Fibroblast of mammary gland (primary cell): ENCODE results near the gene PLET1.

ENCODE experiments used
- DNase-seq: peaks from one replicate; pipeline ENCODE4 v3.0.0-alpha.2; 2010; ENCODE audit warnings: low read depth
- H3K4me3 ChIP-seq: 2 replicates; pipeline ENCODE4 v1.5.1; 2011; ENCODE audit warnings: low read depth, mild to moderate bottlenecking, low read length, moderate library complexity; ENCODE audit not compliant: control insufficient read depth
- TF ChIP-seq, protein P1 (sequence below): conservative IDR thresholded peaks from 2 replicates; pipeline ENCODE4 v1.5.1; 2011; ENCODE audit warnings: low read depth, low read length, inconsistent platforms; ENCODE audit not compliant: control insufficient read depth, insufficient read depth

Gene PLET1

DNA sequence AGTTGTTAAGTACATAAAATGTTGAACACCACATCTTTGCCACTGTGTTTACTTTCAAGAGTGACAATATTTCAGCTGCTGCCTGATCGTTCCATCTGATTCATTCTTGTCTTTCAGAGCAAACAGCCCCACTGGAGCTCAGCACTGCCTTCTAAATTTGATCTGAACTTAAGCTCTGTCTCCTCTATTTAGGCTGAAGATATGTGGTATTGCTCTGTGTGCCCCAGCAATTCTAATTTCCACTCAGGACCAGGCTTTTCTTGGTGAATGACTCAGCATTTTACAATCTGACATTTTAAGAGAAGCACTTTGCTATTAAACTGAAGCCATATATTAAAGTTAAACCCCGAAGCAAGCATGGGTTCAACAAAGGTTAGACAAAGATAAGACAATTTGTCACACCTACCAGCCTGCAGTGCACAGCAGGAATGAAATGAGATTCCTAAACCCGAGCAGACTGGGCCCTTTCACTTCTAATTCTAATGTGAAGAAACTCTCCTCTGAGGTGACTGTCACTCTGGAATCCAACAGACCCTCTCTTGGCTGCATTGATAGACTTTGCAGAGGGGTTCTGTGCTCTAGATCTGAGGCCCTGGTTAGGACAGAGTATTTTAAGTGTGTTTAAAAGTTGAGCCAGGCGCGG lies 41.7 kb upstream of the PLET1 start:
- DNase-seq, result no peak
- TF ChIP-seq, protein P1, sequence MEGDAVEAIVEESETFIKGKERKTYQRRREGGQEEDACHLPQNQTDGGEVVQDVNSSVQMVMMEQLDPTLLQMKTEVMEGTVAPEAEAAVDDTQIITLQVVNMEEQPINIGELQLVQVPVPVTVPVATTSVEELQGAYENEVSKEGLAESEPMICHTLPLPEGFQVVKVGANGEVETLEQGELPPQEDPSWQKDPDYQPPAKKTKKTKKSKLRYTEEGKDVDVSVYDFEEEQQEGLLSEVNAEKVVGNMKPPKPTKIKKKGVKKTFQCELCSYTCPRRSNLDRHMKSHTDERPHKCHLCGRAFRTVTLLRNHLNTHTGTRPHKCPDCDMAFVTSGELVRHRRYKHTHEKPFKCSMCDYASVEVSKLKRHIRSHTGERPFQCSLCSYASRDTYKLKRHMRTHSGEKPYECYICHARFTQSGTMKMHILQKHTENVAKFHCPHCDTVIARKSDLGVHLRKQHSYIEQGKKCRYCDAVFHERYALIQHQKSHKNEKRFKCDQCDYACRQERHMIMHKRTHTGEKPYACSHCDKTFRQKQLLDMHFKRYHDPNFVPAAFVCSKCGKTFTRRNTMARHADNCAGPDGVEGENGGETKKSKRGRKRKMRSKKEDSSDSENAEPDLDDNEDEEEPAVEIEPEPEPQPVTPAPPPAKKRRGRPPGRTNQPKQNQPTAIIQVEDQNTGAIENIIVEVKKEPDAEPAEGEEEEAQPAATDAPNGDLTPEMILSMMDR, result no peak
- H3K4me3 ChIP-seq, result no peak overlapping the region

DNA sequence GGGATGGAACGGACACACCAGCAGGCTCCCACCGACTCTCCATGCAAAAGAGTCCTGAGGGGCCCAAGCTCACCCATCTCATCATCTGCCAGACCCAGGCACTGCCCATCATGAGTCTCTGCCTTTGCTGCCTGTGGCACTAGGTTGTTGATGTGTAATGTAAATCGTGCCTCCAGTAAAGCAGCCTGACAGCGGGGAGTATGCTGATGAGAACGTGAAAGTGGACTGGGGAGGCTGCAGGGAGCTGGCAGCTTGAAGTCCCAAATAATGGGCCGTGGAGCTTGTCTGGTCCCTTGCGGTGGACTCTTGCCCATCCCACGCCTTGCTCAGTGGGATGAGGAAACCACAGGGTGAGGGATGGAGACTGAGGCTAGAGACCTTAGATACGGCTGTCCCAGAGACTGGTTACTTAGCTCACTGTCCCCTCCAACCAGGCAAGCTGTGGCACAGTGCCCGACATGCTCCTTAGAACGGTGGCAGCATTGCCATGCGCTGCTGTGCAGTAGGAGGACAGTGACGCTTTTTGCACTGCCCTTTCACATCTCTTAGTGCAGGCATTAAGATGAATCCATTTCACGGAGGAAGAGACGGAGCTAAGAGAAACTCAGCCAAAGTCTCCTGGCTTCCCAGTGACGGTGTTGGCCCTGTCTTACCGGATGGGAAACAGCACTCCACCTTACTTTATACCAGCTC lies 39.6 kb upstream of the PLET1 start:
- TF ChIP-seq, protein P1, result no peak
- no peak overlapping the region for H3K4me3 ChIP-seq
- no peak for DNase-seq

DNA sequence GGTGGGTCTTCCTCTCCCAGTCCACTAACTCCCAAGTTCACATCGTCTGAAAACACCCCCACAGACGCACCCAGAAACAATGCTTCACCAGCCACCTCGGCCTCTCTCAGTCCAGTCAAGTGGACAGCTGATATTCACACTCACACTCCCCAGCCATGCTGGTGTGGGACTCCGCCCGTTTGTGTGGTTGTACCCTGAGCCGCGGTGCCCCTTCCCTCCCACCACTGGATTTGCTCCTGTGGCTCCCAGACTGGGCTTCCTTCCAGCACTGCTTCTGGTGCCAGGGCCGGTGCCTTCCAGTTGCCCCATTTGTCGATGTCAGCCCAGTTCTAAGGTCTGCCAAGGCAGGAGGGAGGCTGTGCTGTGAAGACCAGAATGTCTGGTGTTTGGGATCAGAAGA lies 37.9 kb upstream of the PLET1 start:
- TF ChIP-seq, protein P1, result no peak
- H3K4me3 ChIP-seq, result no peak overlapping the region
- DNase-seq, result no peak

DNA sequence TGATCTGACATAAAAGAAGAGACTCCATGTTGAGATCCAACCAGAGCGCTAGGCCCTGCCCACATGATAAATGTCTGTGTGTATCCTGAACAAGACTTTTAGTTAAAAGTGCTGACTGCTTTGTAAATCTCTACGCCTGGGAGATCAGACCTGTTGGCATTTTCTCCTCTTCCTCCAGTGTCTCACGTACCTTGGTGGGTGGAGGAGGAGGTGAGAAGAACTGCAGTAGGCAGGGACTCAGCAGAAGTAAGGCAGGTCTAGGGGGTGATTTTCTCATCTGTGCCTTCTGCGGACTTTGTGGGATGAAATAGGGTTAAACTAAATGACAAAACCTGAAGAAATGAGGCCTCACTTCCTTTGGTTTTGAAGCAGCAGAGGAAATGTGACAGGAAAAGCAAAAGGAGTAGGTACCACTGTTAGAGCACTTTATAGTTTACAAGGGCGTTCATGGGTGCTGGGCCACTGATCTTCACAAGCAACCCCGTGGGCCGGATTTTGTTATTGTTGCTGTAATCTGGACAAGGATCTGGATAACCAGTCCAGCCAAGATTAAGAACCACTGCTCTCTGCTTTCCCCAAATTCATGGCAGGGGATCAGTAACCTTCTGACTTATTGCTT lies 36.7 kb upstream of the PLET1 start:
- DNase-seq, result no peak
- H3K4me3 ChIP-seq, result no peak overlapping the region
- TF ChIP-seq, protein P1, result no peak

DNA sequence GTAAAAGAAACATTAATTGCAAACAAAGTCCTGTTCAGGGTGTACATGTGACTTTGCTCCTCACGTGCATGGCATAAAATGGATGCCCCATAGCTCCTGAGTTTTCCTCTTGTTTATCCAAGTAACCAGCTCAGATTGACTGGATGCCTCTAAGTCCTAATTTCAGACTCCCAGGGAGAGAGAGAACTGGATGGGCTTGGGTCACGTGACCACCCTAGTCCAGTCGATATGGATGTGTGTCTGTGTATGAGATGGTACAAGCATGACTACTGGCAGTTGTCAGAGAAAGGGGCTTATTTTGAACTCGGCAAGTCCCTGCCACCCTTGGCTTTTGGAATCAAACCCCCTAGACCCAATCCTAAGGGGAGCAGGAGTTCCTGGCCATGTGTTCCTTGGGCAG lies 35.4 kb upstream of the PLET1 start:
- DNase-seq, result no peak
- TF ChIP-seq, protein P1, result no peak
- H3K4me3 ChIP-seq, result no peak overlapping the region

DNA sequence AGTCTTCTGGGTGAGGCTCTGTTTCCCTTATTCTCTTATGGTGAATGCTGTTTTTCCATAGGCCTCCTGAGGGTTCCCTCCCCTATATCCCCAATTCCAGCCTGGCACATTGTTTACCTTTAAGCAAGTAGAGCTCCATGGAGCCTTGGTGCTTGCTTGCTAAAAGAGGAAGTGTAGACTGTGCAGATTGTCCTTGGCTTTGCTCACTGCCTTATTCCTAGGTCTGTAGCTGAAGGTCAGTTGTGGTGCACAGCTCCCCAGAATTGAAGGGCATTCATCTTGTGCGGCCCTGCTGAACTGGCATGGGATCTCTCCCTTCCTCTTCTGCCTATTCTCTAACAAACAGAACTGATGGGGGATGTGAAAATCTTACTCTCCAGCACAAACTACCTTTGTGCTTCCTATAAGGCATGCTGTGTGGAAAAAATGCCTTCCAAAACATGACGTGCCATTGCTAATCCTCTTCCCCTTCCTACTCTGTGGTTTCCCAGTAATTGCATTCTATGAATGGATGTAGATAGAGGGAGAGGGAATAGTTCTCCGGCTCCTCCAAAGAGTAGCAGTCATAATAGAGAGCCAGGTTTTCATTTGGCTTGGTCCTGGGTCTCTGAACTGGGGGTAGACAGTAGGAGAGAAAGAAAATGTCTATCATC lies 34.2 kb upstream of the PLET1 start:
- TF ChIP-seq, protein P1, result no peak
- DNase-seq, result no peak
- H3K4me3 ChIP-seq, result no peak overlapping the region
